Posterior vena cava (tissue), 2 donors: ENCODE measurements around the gene CD58. TPM values are rescaled to one million over a fixed set of nuclear protein-coding genes. Genes with fewer than 3 reads are reported as not detected.

Experiments used
- DNase-seq: peaks from one replicate; pipeline ENCODE4 v3.0.0-alpha.2; 2020; ENCODE audit warnings: low spot score
- intact Hi-C, 2 donors: fragments of 100-400 bp; cut with DNase I; formaldehyde crosslinking; loops; one replicate each; pipeline versions ENCODE4 v1.14.1 to v1.14.2; 2022 to 2023
- total RNA-seq, 2 donors: library from RNA; stranded (reverse); fragmentation: NEBNext Ultra II Directional; extraction: Animal tissue kit (Norgen Biotek cat#: 25700); gene quantifications; one replicate each; pipeline ENCODE4 v1.2.1, GENCODE V29; 2021
- donor health status: DM: yes; HTN: yes; CAD: no.
- donor health status: DM: yes; HTN: yes; CAD: no.

The CD58 gene
- total RNA-seq, 2 donors from 2014 or later = 28.3 to 31.6 TPM

GRCh38 chr1:116528329-116529083, 42.3 kb downstream of the CD58 start:
- DNase-seq = no peak
- intact Hi-C loops = no loop called here

- intact Hi-C loops = no loop called here
- no peak for DNase-seq
Observed at GRCh38 chr1:116525440-116525839, 45.4 kb downstream of the CD58 start.

- intact Hi-C loops = no loop called here
- no peak for DNase-seq
Observed at GRCh38 chr1:116521186-116521585, 49.6 kb downstream of the CD58 start.

- DNase-seq = no peak
- intact Hi-C loops = no loop called here
Observed at GRCh38 chr1:116518400-116518799, 52.4 kb downstream of the CD58 start.

- intact Hi-C loops = no loop called here
- DNase-seq = no peak
Observed at GRCh38 chr1:116516631-116517030, 54.2 kb downstream of the CD58 start.

GRCh38 chr1:116515702-116516101, 55.1 kb downstream of the CD58 start:
- no peak for DNase-seq
- intact Hi-C loops = no loop called here

GRCh38 chr1:116514708-116515525, 55.9 kb downstream of the CD58 start:
- DNase-seq = no peak
- intact Hi-C loops = no loop called here

- intact Hi-C loops = no loop called here
- DNase-seq = no peak
Observed at GRCh38 chr1:116513956-116514355, 56.9 kb downstream of the CD58 start.

GRCh38 chr1:116511459-116512019, 59.3 kb downstream of the CD58 start:
- intact Hi-C loops = no loop called here
- no peak for DNase-seq

GRCh38 chr1:116510361-116510760, 60.5 kb downstream of the CD58 start:
- no peak for DNase-seq
- intact Hi-C loops = no loop called here

GRCh38 chr1:116508984-116509980, 61.5 kb downstream of the CD58 start:
- intact Hi-C loops = no loop called here
- DNase-seq = no peak

- intact Hi-C loops = no loop called here
- no peak for DNase-seq
Observed at GRCh38 chr1:116508085-116508983, 62.5 kb downstream of the CD58 start.

- intact Hi-C loops = no loop called here
Observed at GRCh38 chr1:116507631-116508030, 63.2 kb downstream of the CD58 start.

GRCh38 chr1:116506132-116507004, 64.5 kb downstream of the CD58 start:
- no peak for DNase-seq
- intact Hi-C loops = no loop called here

More at GRCh38 chr1:116507631-116508030, 63.2 kb downstream of the CD58 start:
- no peak for DNase-seq

GRCh38 chr1:116504308-116505156, 66.3 kb downstream of the CD58 start:
- peak; percentile 93 for DNase-seq
- intact Hi-C loops = loop anchor here in 1 of 2 donors (5.0 kb wide), 1 partner anchor 372 kb away; no protein-coding TSS in a partner anchor
